SK-N-SH treated with all-trans-retinoic acid at 6 μM for 48 hours (cell line): ENCODE results near the gene SLTM.

ENCODE experiments used
- ARNTL ChIP-seq: fragments of 450-650 bp; formaldehyde crosslinking; IDR thresholded peaks from 2 replicates; pipeline ENCODE4 v1.5.0; 2020; ENCODE audit warnings: low read depth, mild to moderate bottlenecking, moderate library complexity, borderline replicate concordance
- BACH2 ChIP-seq: fragments of 250-450 bp; sonication (Bioruptor Pico); IDR thresholded peaks from 2 replicates; pipeline ENCODE4 v1.9.0; 2021; ENCODE audit warnings: mild to moderate bottlenecking, borderline replicate concordance
- CSDC2 ChIP-seq: fragments of 250-450 bp; sonication (Bioruptor Pico); IDR thresholded peaks from 2 replicates; pipeline ENCODE4 v1.5.0; 2020; ENCODE audit warnings: mild to moderate bottlenecking, moderate library complexity
- ESRRG ChIP-seq: fragments of 250-450 bp; sonication (Bioruptor Pico); IDR thresholded peaks from 2 replicates; pipeline ENCODE4 v1.6.1; 2021; ENCODE audit warnings: mild to moderate bottlenecking
- PATZ1 ChIP-seq: fragments of 250-450 bp; sonication (Bioruptor Pico); IDR thresholded peaks from 2 replicates; pipeline ENCODE4 v1.8.0; 2020; ENCODE audit warnings: mild to moderate bottlenecking, moderate library complexity, borderline replicate concordance
- POU6F1 ChIP-seq: fragments of 250-450 bp; sonication (Bioruptor Pico); IDR thresholded peaks from 2 replicates; pipeline ENCODE4 v1.8.0; 2021; ENCODE audit warnings: low read depth, mild to moderate bottlenecking, moderate library complexity, borderline replicate concordance
- PPARA ChIP-seq: fragments of 250-450 bp; sonication (Bioruptor Pico); IDR thresholded peaks from 2 replicates; pipeline ENCODE4 v1.5.0; 2020; ENCODE audit warnings: mild to moderate bottlenecking, borderline replicate concordance
- RARB ChIP-seq: fragments of 250-450 bp; sonication (Bioruptor Pico); IDR thresholded peaks from 2 replicates; pipeline ENCODE4 v1.8.0; 2021; ENCODE audit warnings: mild to moderate bottlenecking, moderate library complexity
- SNAI2 ChIP-seq: fragments of 250-450 bp; sonication (Bioruptor Pico); IDR thresholded peaks from 2 replicates; pipeline ENCODE4 v1.5.0; 2020; ENCODE audit warnings: mild to moderate bottlenecking, moderate library complexity
- ZFP3 ChIP-seq: fragments of 250-450 bp; sonication (Bioruptor Pico); IDR thresholded peaks from 2 replicates; pipeline ENCODE4 v1.5.0; 2020; ENCODE audit warnings: mild to moderate bottlenecking, moderate library complexity
- ZFP30 ChIP-seq: fragments of 450-650 bp; formaldehyde crosslinking; IDR thresholded peaks from 2 replicates; pipeline ENCODE4 v1.5.0; 2022; ENCODE audit warnings: mild to moderate bottlenecking, moderate library complexity
- ZNF565 ChIP-seq: fragments of 450-650 bp; formaldehyde crosslinking; conservative IDR thresholded peaks from 2 replicates; pipeline ENCODE4 v1.5.0; 2020; ENCODE audit warnings: low read depth, mild to moderate bottlenecking, moderate library complexity
- ZNF70 ChIP-seq: fragments of 450-650 bp; formaldehyde crosslinking; IDR thresholded peaks from 2 replicates; pipeline ENCODE4 v1.5.0; 2020; ENCODE audit warnings: mild to moderate bottlenecking, moderate library complexity

GRCh38 chr15:58923696-58924300 is 9.7 kb downstream of the SLTM start:
- TF ChIP-seq POU6F1 (CRISPR knock-in tag) (no peak), RARB (CRISPR knock-in tag) (no peak), CSDC2 (CRISPR knock-in tag) (no peak), BACH2 (no peak), PATZ1 (CRISPR knock-in tag) (no peak), SNAI2 (CRISPR knock-in tag) (no peak), ZNF565 (CRISPR knock-in tag) (no peak), ARNTL (CRISPR knock-in tag) (no peak), PPARA (CRISPR knock-in tag) (no peak), ZFP30 (no peak), ZNF70 (CRISPR knock-in tag) (no peak), ZFP3 (CRISPR knock-in tag) (no peak), ESRRG (no peak)
